Osteoblast (primary cell): Measurements from ENCODE around the gene AGXT2. TPM values are rescaled to one million over a fixed set of nuclear protein-coding genes. Genes with fewer than 3 reads are reported as not detected.

ENCODE experiments used
- DNase-seq: peaks from one replicate; pipeline ENCODE4 v3.0.0; 2011; ENCODE audit warnings: low spot score, mixed read lengths; ENCODE audit not compliant: insufficient read length; ENCODE audit errors: missing footprints
- H2AFZ ChIP-seq: 2 replicates; pipeline ENCODE4 v1.6.0; 2011; ENCODE audit warnings: mild to moderate bottlenecking, low read length
- H3K27ac ChIP-seq: 2 replicates; pipeline ENCODE4 v1.5.1; 2011; ENCODE audit warnings: mild to moderate bottlenecking, low read depth, low read length, moderate library complexity
- H3K27me3 ChIP-seq: 2 replicates; pipeline ENCODE4 v1.6.0; 2012; ENCODE audit warnings: mild to moderate bottlenecking, control low read depth, inconsistent platforms, low read length, moderate library complexity; ENCODE audit not compliant: insufficient read depth
- H3K36me3 ChIP-seq: 2 replicates; pipeline ENCODE4 v1.5.1; 2011; ENCODE audit warnings: mild to moderate bottlenecking, low read length, control low read depth, moderate library complexity; ENCODE audit not compliant: insufficient read depth
- H3K4me1 ChIP-seq: 2 replicates; pipeline ENCODE4 v1.5.1; 2011; ENCODE audit warnings: mild to moderate bottlenecking, low read length, control low read depth, moderate library complexity; ENCODE audit not compliant: insufficient read depth
- H3K4me2 ChIP-seq: 2 replicates; pipeline ENCODE4 v1.6.0; 2011; ENCODE audit warnings: mild to moderate bottlenecking, low read length; ENCODE audit not compliant: insufficient read depth
- H3K4me3 ChIP-seq: fragments of 200-600 bp; sonication (generic); 3 replicates; pipeline ENCODE4 v1.5.1; 2012; ENCODE audit warnings: mild to moderate bottlenecking, low read length, inconsistent platforms; ENCODE audit not compliant: insufficient read depth
- H3K79me2 ChIP-seq: 2 replicates; pipeline ENCODE4 v1.6.0; 2012; ENCODE audit warnings: mild to moderate bottlenecking, low read length, control low read depth, inconsistent platforms; ENCODE audit not compliant: insufficient read depth
- H3K9me3 ChIP-seq: 2 replicates; pipeline ENCODE4 v1.5.1; 2011; ENCODE audit warnings: low read depth, low read length, control low read depth
- H4K20me1 ChIP-seq: 2 replicates; pipeline ENCODE4 v1.6.0; 2012; ENCODE audit warnings: mild to moderate bottlenecking, low read length, control low read depth; ENCODE audit not compliant: insufficient read depth
- total RNA-seq: library from RNA; depleted of rRNA; stranded (reverse); fragments of >200 nt; gene quantifications from 2 replicates; pipeline ENCODE4 v1.2.3, GENCODE V29; 2012
- TF ChIP-seq, protein P1 (sequence below): IDR thresholded peaks from 2 replicates; pipeline ENCODE4 v1.5.1; 2011; ENCODE audit warnings: mild to moderate bottlenecking, low read depth, low read length, moderate library complexity; ENCODE audit errors: extremely low read depth

The AGXT2 gene
- total RNA-seq, 1 donor = not detected

DNA sequence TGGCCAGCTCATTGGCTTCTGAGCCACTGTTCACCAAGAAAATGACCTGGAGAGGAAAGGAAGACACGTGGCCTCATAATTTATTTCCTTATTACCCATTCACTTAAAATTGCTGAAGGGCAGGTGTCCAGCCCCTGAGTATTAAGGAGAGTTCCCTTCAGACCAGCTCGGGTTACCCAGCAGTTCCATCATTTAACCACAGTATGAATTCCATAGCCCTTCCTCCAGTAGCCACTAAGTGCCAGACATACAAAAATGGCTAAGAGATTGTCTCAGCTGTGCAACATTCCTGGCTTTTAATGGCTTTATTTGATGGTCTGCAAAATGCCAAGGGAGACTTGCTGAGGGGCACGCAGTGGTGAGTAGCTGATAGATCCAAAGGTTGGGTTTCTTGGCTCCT lies 12.5 kb downstream of the AGXT2 start:
- H3K9me3 ChIP-seq = no peaks in the 10 kb centered on the region
- no peak overlapping the region for H3K4me3 ChIP-seq

DNA sequence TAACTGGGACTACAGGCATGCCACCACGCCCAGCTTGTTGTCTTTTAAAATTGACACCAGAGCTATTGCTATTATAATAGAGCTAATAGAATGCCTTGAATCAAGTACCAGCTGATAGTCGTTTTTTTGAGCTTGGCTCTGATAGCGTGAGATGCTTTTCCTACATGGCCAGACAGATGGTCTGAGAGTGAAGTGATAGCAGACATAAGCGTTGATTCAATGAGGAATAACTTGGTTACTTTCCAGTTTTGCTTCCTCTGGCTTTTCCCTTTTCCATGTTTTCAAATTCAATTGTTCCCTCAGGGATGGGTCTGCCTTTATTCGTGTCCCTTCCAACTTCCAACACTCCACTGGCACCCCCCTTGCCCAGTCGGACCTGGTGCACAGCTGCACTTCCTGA lies 15.4 kb downstream of the AGXT2 start:
- Histone ChIP-seq H3K36me3 (no peaks in the 10 kb centered on the region), H3K4me3 (no peak overlapping the region), H3K4me2 (no peak overlapping the region), H3K27me3 (peaks cover 4% of the 10 kb centered on the region), H3K27ac (no peak overlapping the region), H3K79me2 (no peaks in the 10 kb centered on the region), H2AFZ (no peak overlapping the region), H3K4me1 (peaks cover 17% of the 10 kb centered on the region), H4K20me1 (no peaks in the 10 kb centered on the region), H3K9me3 (no peaks in the 10 kb centered on the region)
- TF ChIP-seq, protein P1, sequence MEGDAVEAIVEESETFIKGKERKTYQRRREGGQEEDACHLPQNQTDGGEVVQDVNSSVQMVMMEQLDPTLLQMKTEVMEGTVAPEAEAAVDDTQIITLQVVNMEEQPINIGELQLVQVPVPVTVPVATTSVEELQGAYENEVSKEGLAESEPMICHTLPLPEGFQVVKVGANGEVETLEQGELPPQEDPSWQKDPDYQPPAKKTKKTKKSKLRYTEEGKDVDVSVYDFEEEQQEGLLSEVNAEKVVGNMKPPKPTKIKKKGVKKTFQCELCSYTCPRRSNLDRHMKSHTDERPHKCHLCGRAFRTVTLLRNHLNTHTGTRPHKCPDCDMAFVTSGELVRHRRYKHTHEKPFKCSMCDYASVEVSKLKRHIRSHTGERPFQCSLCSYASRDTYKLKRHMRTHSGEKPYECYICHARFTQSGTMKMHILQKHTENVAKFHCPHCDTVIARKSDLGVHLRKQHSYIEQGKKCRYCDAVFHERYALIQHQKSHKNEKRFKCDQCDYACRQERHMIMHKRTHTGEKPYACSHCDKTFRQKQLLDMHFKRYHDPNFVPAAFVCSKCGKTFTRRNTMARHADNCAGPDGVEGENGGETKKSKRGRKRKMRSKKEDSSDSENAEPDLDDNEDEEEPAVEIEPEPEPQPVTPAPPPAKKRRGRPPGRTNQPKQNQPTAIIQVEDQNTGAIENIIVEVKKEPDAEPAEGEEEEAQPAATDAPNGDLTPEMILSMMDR = no peak
- no peak for DNase-seq

More for the DNA sequence above, 12.5 kb downstream of the AGXT2 start:
- Histone ChIP-seq H3K36me3 (no peaks in the 10 kb centered on the region), H4K20me1 (no peaks in the 10 kb centered on the region), H3K27me3 (peaks cover 4% of the 10 kb centered on the region), H3K4me2 (no peak overlapping the region), H3K4me1 (peaks cover 10% of the 10 kb centered on the region), H3K79me2 (no peaks in the 10 kb centered on the region), H2AFZ (no peak overlapping the region), H3K27ac (no peak overlapping the region)
- TF ChIP-seq, protein P1 = no peak
- no peak for DNase-seq

DNA sequence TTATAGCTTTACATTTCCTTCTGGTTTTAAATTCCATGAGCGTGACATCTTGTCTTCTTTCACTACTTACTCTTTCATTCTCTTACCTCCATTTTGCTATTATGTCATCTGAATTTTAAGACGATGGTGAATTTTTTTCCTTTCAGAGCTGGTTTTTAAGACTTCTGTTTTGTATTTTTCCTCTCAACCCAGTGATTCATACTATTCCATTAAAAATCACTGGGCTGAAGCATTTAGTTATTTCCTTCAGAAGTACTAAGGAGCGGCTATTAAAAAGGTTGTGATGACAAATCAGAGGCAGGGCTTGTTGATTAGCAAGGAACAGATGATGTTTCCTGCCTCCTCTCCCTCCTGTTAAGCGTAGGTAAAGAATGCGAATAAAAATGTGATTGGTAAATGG lies 16.5 kb downstream of the AGXT2 start:
- DNase-seq = no peak
- H3K9me3 ChIP-seq = no peaks in the 10 kb centered on the region
- peaks cover 17% of the 10 kb centered on the region for H3K4me1 ChIP-seq
- TF ChIP-seq, protein P1 = no peak
- peaks cover 5% of the 10 kb centered on the region for H3K27me3 ChIP-seq
- no peaks in the 10 kb centered on the region for H3K79me2 ChIP-seq
- H3K4me2 ChIP-seq = no peak overlapping the region
- H3K27ac ChIP-seq = no peak overlapping the region
- no peak overlapping the region for H3K4me3 ChIP-seq
- H2AFZ ChIP-seq = no peak overlapping the region
- no peaks in the 10 kb centered on the region for H3K36me3 ChIP-seq
- no peaks in the 10 kb centered on the region for H4K20me1 ChIP-seq

DNA sequence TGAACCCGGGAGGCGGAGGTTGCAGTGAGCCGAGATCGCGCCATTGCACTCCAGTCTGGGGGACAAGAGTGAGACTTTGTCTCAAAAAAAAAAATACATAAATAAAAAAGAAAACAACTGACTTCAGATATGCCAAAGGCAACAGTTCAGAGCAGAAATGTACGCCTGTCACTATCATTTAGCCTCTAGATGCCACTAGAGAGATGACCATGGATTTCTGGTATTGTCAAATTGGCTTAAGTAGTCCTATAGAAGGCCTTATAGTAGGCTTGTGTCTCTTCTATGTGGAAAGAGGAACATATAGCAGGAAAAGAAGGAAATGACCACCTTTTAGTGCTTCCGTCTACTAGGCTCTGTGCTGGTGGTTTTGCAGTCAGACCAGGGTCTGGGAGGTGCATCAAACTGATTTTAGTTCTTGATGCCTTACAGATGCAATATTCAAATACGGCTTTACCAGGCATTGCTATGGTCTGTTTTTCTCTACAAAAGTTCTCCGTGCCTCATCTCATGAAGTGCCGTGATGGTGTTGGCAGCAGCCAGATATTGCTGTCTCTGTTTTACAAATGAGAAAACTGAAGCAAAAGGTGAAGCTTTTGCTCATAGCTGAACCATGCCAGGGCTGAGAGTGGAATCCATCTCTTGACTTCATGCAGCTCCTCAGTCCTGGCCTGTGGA lies 17.2 kb downstream of the AGXT2 start:
- no peaks in the 10 kb centered on the region for H3K79me2 ChIP-seq
- H3K9me3 ChIP-seq = no peaks in the 10 kb centered on the region
- H4K20me1 ChIP-seq = no peaks in the 10 kb centered on the region
- H3K27me3 ChIP-seq = peaks cover 8% of the 10 kb centered on the region
- no peaks in the 10 kb centered on the region for H3K36me3 ChIP-seq
- TF ChIP-seq, protein P1 = no peak
- no peak overlapping the region for H3K27ac ChIP-seq
- H3K4me2 ChIP-seq = no peak overlapping the region
- H3K4me3 ChIP-seq = no peak overlapping the region
- H3K4me1 ChIP-seq = peaks cover 17% of the 10 kb centered on the region
- no peak overlapping the region for H2AFZ ChIP-seq
- DNase-seq = no peak
